Right atrium auricular region (tissue), 2 donors: ENCODE results near the gene NDFIP1. TPM values are rescaled to one million over a fixed set of nuclear protein-coding genes. Genes with fewer than 3 reads are reported as not detected.
"Not testable (repeated sequence)": the region's sequence is repeated elsewhere in the genome, so short reads cannot be mapped to it uniquely, and the experiment has no call there.

ENCODE experiments used
- DNase-seq: peaks from one replicate; pipeline ENCODE4 v3.0.0-alpha.2; 2019; ENCODE audit warnings: low spot score
- H3K27ac ChIP-seq, 2 donors: fragments of 200-600 bp; sonication (generic); 1 replicate in 1 of 2; 2 replicates in 1 of 2; pipeline ENCODE4 v1.5.1; 2016 to 2019
- H3K27me3 ChIP-seq, 2 donors: fragments of 200-600 bp; sonication (generic); one replicate each; pipeline versions ENCODE4 v1.5.1 to v1.6.0; 2017 to 2019
- H3K36me3 ChIP-seq: fragments of 200-600 bp; sonication (generic); one replicate; pipeline ENCODE4 v1.5.1; 2016
- H3K4me1 ChIP-seq, 2 donors: fragments of 200-600 bp; sonication (generic); one replicate each; pipeline versions ENCODE4 v1.5.1 to v1.6.0; 2017 to 2019
- H3K4me3 ChIP-seq, 2 donors: fragments of 200-600 bp; sonication (generic); 1 replicate in 1 of 2; 2 replicates in 1 of 2; pipeline ENCODE4 v1.5.1; 2017 to 2019; ENCODE audit warnings: mild to moderate bottlenecking in 1 of 2, moderate library complexity in 1 of 2
- H3K9me3 ChIP-seq, 2 donors: fragments of 200-600 bp; sonication (generic); one replicate each; pipeline ENCODE4 v1.5.1; 2019
- CTCF ChIP-seq, 2 donors: fragments of 200-600 bp; sonication (generic); IDR thresholded peaks; one replicate each; pipeline ENCODE4 v1.5.1; 2019; ENCODE audit warnings: antibody characterized with exemption in 2 of 2
- total RNA-seq, 2 donors: library from RNA; depleted of rRNA; stranded (reverse); fragments of >200 nt; gene quantifications; one replicate each; pipeline ENCODE4 v1.1.0, GENCODE V29; 2016

The NDFIP1 gene
- total RNA-seq, 2 donors from 2014 or later = 69.3 to 75.0 TPM

GRCh38 chr5:142186857-142187594 is 78.4 kb downstream of the NDFIP1 start:
- no peaks in the 10 kb centered on the region for H3K4me1 ChIP-seq
- H3K9me3 ChIP-seq = no peaks in the 10 kb centered on the region
- H3K4me3 ChIP-seq = no peak overlapping the region
- no peaks in the 10 kb centered on the region for H3K27me3 ChIP-seq
- TF ChIP-seq CTCF (IDR thresholded peaks at IDR 0.05) = no peak
- H3K36me3 ChIP-seq = no peaks in the 10 kb centered on the region
- H3K27ac ChIP-seq = no peak overlapping the region
- DNase-seq = no peak

GRCh38 chr5:142188691-142189090 is 80.1 kb downstream of the NDFIP1 start:
- not testable (repeated sequence) for H3K27me3 ChIP-seq, DNase-seq, H3K4me1 ChIP-seq, H3K36me3 ChIP-seq, H3K27ac ChIP-seq, H3K4me3 ChIP-seq, H3K9me3 ChIP-seq

GRCh38 chr5:142189813-142190212 is 81.2 kb downstream of the NDFIP1 start:
- H3K27me3 ChIP-seq = no peaks in the 10 kb centered on the region
- H3K36me3 ChIP-seq = no peaks in the 10 kb centered on the region
- no peak overlapping the region for H3K27ac ChIP-seq
- no peaks in the 10 kb centered on the region for H3K9me3 ChIP-seq
- TF ChIP-seq CTCF (IDR thresholded peaks at IDR 0.05) = no peak
- H3K4me3 ChIP-seq = no peak overlapping the region
- no peaks in the 10 kb centered on the region for H3K4me1 ChIP-seq
- DNase-seq = no peak

GRCh38 chr5:142191776-142192175 is 83.2 kb downstream of the NDFIP1 start:
- H3K4me3 ChIP-seq = no peak overlapping the region
- DNase-seq = no peak
- H3K4me1 ChIP-seq = no peaks in the 10 kb centered on the region
- no peaks in the 10 kb centered on the region for H3K27me3 ChIP-seq
- no peak for TF ChIP-seq CTCF (IDR thresholded peaks at IDR 0.05)
- no peak overlapping the region for H3K27ac ChIP-seq
- H3K36me3 ChIP-seq = no peaks in the 10 kb centered on the region
- no peaks in the 10 kb centered on the region for H3K9me3 ChIP-seq

GRCh38 chr5:142192286-142193113 is 83.9 kb downstream of the NDFIP1 start:
- H3K9me3 ChIP-seq = no peaks in the 10 kb centered on the region
- H3K27ac ChIP-seq = no peak overlapping the region
- no peaks in the 10 kb centered on the region for H3K4me1 ChIP-seq
- H3K27me3 ChIP-seq = no peaks in the 10 kb centered on the region
- H3K36me3 ChIP-seq = no peaks in the 10 kb centered on the region
- no peak for DNase-seq
- H3K4me3 ChIP-seq = no peak overlapping the region
- no peak for TF ChIP-seq CTCF (IDR thresholded peaks at IDR 0.05)

GRCh38 chr5:142193114-142193428 is 84.5 kb downstream of the NDFIP1 start:
- Histone ChIP-seq H3K27me3 (no peaks in the 10 kb centered on the region), H3K4me1 (no peaks in the 10 kb centered on the region), H3K4me3 (no peak overlapping the region), H3K9me3 (no peaks in the 10 kb centered on the region), H3K36me3 (no peaks in the 10 kb centered on the region), H3K27ac (no peak overlapping the region)
- no peak for TF ChIP-seq CTCF (IDR thresholded peaks at IDR 0.05)
- DNase-seq = no peak
